Measurements from ENCODE around the gene WDR18.

WDR18 gene

GRCh38 chr19:984165-984967, at the start of gene WDR18:
TSS of gene WDR18 (plus strand) at chr19:984345. CDS start at chr19:984354, 9 bp downstream.
- peak; percentile 69 for DNase-seq

GRCh38 chr19:934865-935479, 49.2 kb upstream of the WDR18 start:
- DNase-seq, result no peak

- DNase-seq, result no peak
Observed at GRCh38 chr19:936175-936546, 48.0 kb upstream of the WDR18 start.

GRCh38 chr19:937259-937694, 46.9 kb upstream of the WDR18 start:
- no peak for DNase-seq

- DNase-seq, result no peak
Observed at GRCh38 chr19:938233-938923, 45.8 kb upstream of the WDR18 start.

- no peak for DNase-seq
Observed at GRCh38 chr19:939439-939838, 44.7 kb upstream of the WDR18 start.

GRCh38 chr19:939922-940321, 44.2 kb upstream of the WDR18 start:
- no peak for DNase-seq

GRCh38 chr19:940591-941291, 43.4 kb upstream of the WDR18 start:
- no peak for DNase-seq

- no peak for DNase-seq
Observed at GRCh38 chr19:941292-942132, 42.6 kb upstream of the WDR18 start.

GRCh38 chr19:942133-942645, 42.0 kb upstream of the WDR18 start:
- DNase-seq, result no peak

- DNase-seq, result no peak
Observed at GRCh38 chr19:943551-944170, 40.5 kb upstream of the WDR18 start.

GRCh38 chr19:944171-944567, 40.0 kb upstream of the WDR18 start:
- DNase-seq, result no peak

GRCh38 chr19:944663-945241, 39.4 kb upstream of the WDR18 start:
- DNase-seq, result no peak

GRCh38 chr19:945401-946252, 38.5 kb upstream of the WDR18 start:
- DNase-seq, result no peak

- no peak for DNase-seq
Observed at GRCh38 chr19:947090-947706, 36.9 kb upstream of the WDR18 start.

GRCh38 chr19:947707-948539, 36.2 kb upstream of the WDR18 start:
- no peak for DNase-seq

GRCh38 chr19:948842-949496, 35.2 kb upstream of the WDR18 start:
- DNase-seq, result no peak

GRCh38 chr19:950352-951066, 33.6 kb upstream of the WDR18 start:
- no peak for DNase-seq

Measured in NCI-H1417 treated with DMSO at 0.1 percent for 48 hours (cell line).